Rectal smooth muscle tissue (tissue), 1 donor: ENCODE data around the gene EPG5.

ENCODE experiments used
- H3K27ac ChIP-seq: one replicate; pipeline ENCODE4 v1.7.0; 2013; ENCODE audit warnings: low read depth, low read length, inconsistent platforms
- H3K27me3 ChIP-seq: one replicate; pipeline ENCODE4 v1.7.0; 2013; ENCODE audit warnings: low read length; ENCODE audit not compliant: control insufficient read depth, insufficient read depth
- H3K36me3 ChIP-seq: one replicate; pipeline ENCODE4 v1.7.0; 2013; ENCODE audit warnings: low read length; ENCODE audit not compliant: control insufficient read depth, insufficient read depth
- H3K4me1 ChIP-seq: one replicate; pipeline ENCODE4 v1.7.0; 2013; ENCODE audit warnings: low read length; ENCODE audit not compliant: control insufficient read depth, insufficient read depth
- H3K4me3 ChIP-seq: one replicate; pipeline ENCODE4 v1.7.0; 2013; ENCODE audit warnings: low read length
- H3K9ac ChIP-seq: one replicate; pipeline ENCODE4 v1.7.0; 2013; ENCODE audit warnings: low read length

The EPG5 gene

GRCh38 chr18:45896452-45896851 lies 70.7 kb downstream of the EPG5 start:
- H3K4me1 ChIP-seq = no peaks in the 10 kb centered on the region
- H3K36me3 ChIP-seq = peaks cover 11% of the 10 kb centered on the region
- H3K9ac ChIP-seq = no peak overlapping the region
- H3K4me3 ChIP-seq = no peak overlapping the region
- H3K27me3 ChIP-seq = no peaks in the 10 kb centered on the region
- H3K27ac ChIP-seq = no peak overlapping the region

GRCh38 chr18:45895339-45895738 lies 71.8 kb downstream of the EPG5 start:
- no peaks in the 10 kb centered on the region for H3K4me1 ChIP-seq
- peaks cover 5% of the 10 kb centered on the region for H3K36me3 ChIP-seq
- H3K9ac ChIP-seq = no peak overlapping the region
- no peak overlapping the region for H3K4me3 ChIP-seq
- no peaks in the 10 kb centered on the region for H3K27me3 ChIP-seq
- H3K27ac ChIP-seq = no peak overlapping the region

GRCh38 chr18:45894818-45895217 lies 72.3 kb downstream of the EPG5 start:
- no peak overlapping the region for H3K4me3 ChIP-seq
- H3K27me3 ChIP-seq = no peaks in the 10 kb centered on the region
- no peak overlapping the region for H3K27ac ChIP-seq
- H3K9ac ChIP-seq = no peak overlapping the region
- peaks cover 7% of the 10 kb centered on the region for H3K36me3 ChIP-seq
- no peaks in the 10 kb centered on the region for H3K4me1 ChIP-seq

- no peaks in the 10 kb centered on the region for H3K27me3 ChIP-seq
- no peak overlapping the region for H3K27ac ChIP-seq
- no peaks in the 10 kb centered on the region for H3K4me1 ChIP-seq
- peaks cover 7% of the 10 kb centered on the region for H3K36me3 ChIP-seq
- H3K4me3 ChIP-seq = no peak overlapping the region
- no peak overlapping the region for H3K9ac ChIP-seq
Measured at GRCh38 chr18:45891806-45892205, 75.3 kb downstream of the EPG5 start.

- H3K27ac ChIP-seq = no peak overlapping the region
- H3K36me3 ChIP-seq = peaks cover 7% of the 10 kb centered on the region
- no peaks in the 10 kb centered on the region for H3K27me3 ChIP-seq
- H3K4me1 ChIP-seq = no peaks in the 10 kb centered on the region
- H3K4me3 ChIP-seq = no peak overlapping the region
- H3K9ac ChIP-seq = no peak overlapping the region
Measured at GRCh38 chr18:45890606-45891005, 76.5 kb downstream of the EPG5 start.

GRCh38 chr18:45889419-45890064 lies 77.6 kb downstream of the EPG5 start:
- Histone ChIP-seq H3K27me3 (no peaks in the 10 kb centered on the region), H3K4me1 (no peaks in the 10 kb centered on the region), H3K4me3 (no peak overlapping the region), H3K27ac (no peak overlapping the region), H3K36me3 (peaks cover 8% of the 10 kb centered on the region), H3K9ac (no peak overlapping the region)

- H3K27ac ChIP-seq = no peak overlapping the region
- H3K4me3 ChIP-seq = no peak overlapping the region
- peaks cover 14% of the 10 kb centered on the region for H3K36me3 ChIP-seq
- H3K4me1 ChIP-seq = no peaks in the 10 kb centered on the region
- no peak overlapping the region for H3K9ac ChIP-seq
- no peaks in the 10 kb centered on the region for H3K27me3 ChIP-seq
Measured at GRCh38 chr18:45887585-45887984, 79.5 kb downstream of the EPG5 start.

- no peak overlapping the region for H3K4me3 ChIP-seq
- H3K27ac ChIP-seq = no peak overlapping the region
- no peak overlapping the region for H3K9ac ChIP-seq
- H3K36me3 ChIP-seq = peaks cover 15% of the 10 kb centered on the region
- no peaks in the 10 kb centered on the region for H3K4me1 ChIP-seq
- H3K27me3 ChIP-seq = no peaks in the 10 kb centered on the region
Measured at GRCh38 chr18:45880876-45881558, 86.1 kb downstream of the EPG5 start.

GRCh38 chr18:45879681-45880655 lies 87.2 kb downstream of the EPG5 start:
- Histone ChIP-seq H3K27ac (no peak overlapping the region), H3K4me3 (no peak overlapping the region), H3K27me3 (no peaks in the 10 kb centered on the region), H3K36me3 (peaks cover 16% of the 10 kb centered on the region), H3K9ac (no peak overlapping the region), H3K4me1 (no peaks in the 10 kb centered on the region)

GRCh38 chr18:45877403-45877802 lies 89.7 kb downstream of the EPG5 start:
- Histone ChIP-seq H3K27ac (no peak overlapping the region), H3K36me3 (peaks cover 13% of the 10 kb centered on the region), H3K9ac (no peak overlapping the region), H3K4me3 (no peak overlapping the region), H3K4me1 (no peaks in the 10 kb centered on the region), H3K27me3 (no peaks in the 10 kb centered on the region)

- H3K36me3 ChIP-seq = peaks cover 13% of the 10 kb centered on the region
- no peak overlapping the region for H3K9ac ChIP-seq
- no peak overlapping the region for H3K27ac ChIP-seq
- H3K27me3 ChIP-seq = no peaks in the 10 kb centered on the region
- H3K4me3 ChIP-seq = no peak overlapping the region
- no peaks in the 10 kb centered on the region for H3K4me1 ChIP-seq
Measured at GRCh38 chr18:45876161-45876560, 91.0 kb downstream of the EPG5 start.

GRCh38 chr18:45874491-45875184 lies 92.5 kb downstream of the EPG5 start:
- no peak overlapping the region for H3K9ac ChIP-seq
- H3K4me3 ChIP-seq = no peak overlapping the region
- no peak overlapping the region for H3K27ac ChIP-seq
- peaks cover 13% of the 10 kb centered on the region for H3K36me3 ChIP-seq
- no peaks in the 10 kb centered on the region for H3K4me1 ChIP-seq
- H3K27me3 ChIP-seq = no peaks in the 10 kb centered on the region
